H1 (cell line): Measurements from ENCODE around the gene BICRAL. TPM values are rescaled to one million over a fixed set of nuclear protein-coding genes. Genes with fewer than 3 reads are reported as not detected.
A peak's percentile ranks its signal among the peaks of the same experiment; 100 is the strongest.

Source experiments
- ATF2 ChIP-seq: IDR thresholded peaks from 2 replicates; pipeline ENCODE4 v1.6.1; 2012; ENCODE audit warnings: low read length, inconsistent platforms
- CBX8 ChIP-seq: fragments of 300-800, 300-1000 bp; sonication (generic); IDR thresholded peaks from 2 replicates; pipeline ENCODE4 v1.7.1; 2016; ENCODE audit warnings: low read depth, low read length, borderline replicate concordance
- EGR1 ChIP-seq: IDR thresholded peaks from 2 replicates; pipeline ENCODE4 v1.6.1; 2011; ENCODE audit warnings: low read depth, low read length, borderline replicate concordance
- KDM4A ChIP-seq: IDR thresholded peaks from one replicate; pipeline ENCODE4 v1.7.1; 2012; ENCODE audit warnings: low read depth, mild to moderate bottlenecking, moderate library complexity, low read length, inconsistent platforms; ENCODE audit not compliant: severe bottlenecking
- PHF8 ChIP-seq: fragments of 200-600 bp; sonication (generic); conservative IDR thresholded peaks from 2 replicates; pipeline ENCODE4 v1.7.1; 2012; ENCODE audit warnings: low read depth, mild to moderate bottlenecking, inconsistent platforms, low read length, moderate library complexity
- SP1 ChIP-seq: IDR thresholded peaks from 2 replicates; pipeline ENCODE4 v1.6.1; 2011; ENCODE audit warnings: low read depth, low read length
- SP2 ChIP-seq: IDR thresholded peaks from 2 replicates; pipeline ENCODE4 v1.6.1; 2012; ENCODE audit warnings: mild to moderate bottlenecking, low read length, inconsistent platforms
- SRF ChIP-seq: IDR thresholded peaks from 2 replicates; pipeline ENCODE4 v1.6.1; 2011; ENCODE audit warnings: mild to moderate bottlenecking, low read depth, low read length, moderate library complexity
- TAF7 ChIP-seq: optimal IDR thresholded peaks from 2 replicates; pipeline ENCODE3; 2011; ENCODE audit warnings: low read depth, mild to moderate bottlenecking, inconsistent platforms, low read length, moderate library complexity, borderline replicate concordance
- polyA plus RNA-seq, 7 experiments: library from polyadenylated mRNA; depleted of rRNA in 3 of 7; stranded (reverse) in 5 of 7; unstranded in 2 of 7; fragments of >200 nt in 5 of 7; fragments of 200-250 nt in 2 of 7; gene quantifications; 1 replicate in 5 of 7; 2 replicates in 1 of 7; 4 replicates in 1 of 7; pipeline versions ENCODE4 v1.2.1 to v1.2.3, GENCODE V29; 2011 to 2013; ENCODE audit warnings: missing spikeins in 2 of 7, mixed read lengths in 2 of 7
- total RNA-seq: library from RNA; stranded (reverse); fragmentation: NEBNext Ultra II Directional; extraction: Animal tissue kit (Norgen Biotek cat#: 25700); gene quantifications from 2 replicates; pipeline ENCODE4 v1.2.1, GENCODE V29; 2021

BICRAL gene
- total and polyA plus RNA-seq, 2 of the 8 experiments (the other 6 are each of a cell fraction or from before 2014, with no cell fraction given): 9.4 to 12.2 TPM

GRCh38 chr6:42746463-42747391, 35.1 kb upstream of the BICRAL start (continued):
- TF ChIP-seq SP2: no peak
- TF ChIP-seq CBX8: no peak
- TF ChIP-seq TAF7: peak; percentile 79
- no peak for TF ChIP-seq SRF
- 0 out of 2 replicates have a peak, but pooled peaks have one; percentile 17 for TF ChIP-seq EGR1
- peak; percentile 45 for TF ChIP-seq KDM4A
- peak; percentile 26 for TF ChIP-seq PHF8
- TF ChIP-seq SP1: peak; percentile 7; the same call in 1 of the 2 replicates
- no peak; the same call in 1 of the 2 replicates for TF ChIP-seq ATF2
